ENCODE results near the gene PRKAR1B.

The PRKAR1B gene

DNA sequence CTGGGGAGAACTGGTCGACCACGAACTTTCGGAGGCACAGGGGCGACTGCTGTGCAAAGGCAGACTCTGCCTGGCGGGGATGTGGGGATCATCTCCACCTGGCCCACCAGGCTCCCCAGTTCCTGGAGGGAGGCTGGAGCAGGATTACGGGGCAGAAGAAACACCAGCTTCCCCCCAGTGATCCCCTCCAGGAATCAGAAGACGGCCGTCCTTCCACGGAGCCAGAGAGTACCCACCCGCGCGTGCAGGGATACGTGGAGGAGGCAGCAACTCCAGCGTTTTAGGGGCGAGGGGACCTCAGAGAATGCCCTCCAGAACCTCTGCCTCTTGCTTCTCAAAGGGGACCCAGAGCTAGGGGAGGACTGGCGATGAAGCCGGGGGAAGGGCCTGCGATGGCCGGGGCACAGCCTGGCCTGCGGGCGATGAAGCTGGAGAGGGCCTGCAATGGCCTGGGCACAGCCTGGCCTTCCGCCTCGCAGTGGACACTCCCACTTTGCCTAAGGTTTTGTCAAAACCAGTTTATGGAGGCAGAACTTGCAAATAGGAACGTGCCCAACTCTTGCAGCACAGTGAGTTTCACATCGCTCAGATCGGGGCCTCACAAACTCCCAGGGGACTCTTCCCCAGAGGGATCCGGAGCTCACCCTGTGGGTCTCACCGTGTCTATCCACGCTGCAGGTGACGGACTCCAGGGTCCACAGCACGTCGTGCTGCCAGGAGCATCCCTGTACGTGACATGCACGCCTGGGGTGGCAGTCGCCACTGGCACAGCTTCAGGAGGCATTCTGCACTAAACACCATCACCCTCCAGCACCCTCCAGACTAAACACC, 129.5 kb downstream of the PRKAR1B start:
- Histone ChIP-seq H3K4me3 (ENCODE audit: low read depth in 1 of 2, low read length in 1 of 2) (no peak overlapping the region), H3K27ac (no peak overlapping the region), H3K9me3 (no peaks in the 10 kb centered on the region), H3K4me1 (ENCODE audit: control insufficient read depth in 1 of 2, insufficient read depth in 1 of 2, low read depth in 1 of 2, low read length in 1 of 2) (peaks cover 9 to 28% of the 10 kb centered on the region in 2 experiments), H3K36me3 (no peaks in the 10 kb centered on the region), H3K27me3 (peaks cover 31% of the 10 kb centered on the region)
- TF ChIP-seq, protein P1, sequence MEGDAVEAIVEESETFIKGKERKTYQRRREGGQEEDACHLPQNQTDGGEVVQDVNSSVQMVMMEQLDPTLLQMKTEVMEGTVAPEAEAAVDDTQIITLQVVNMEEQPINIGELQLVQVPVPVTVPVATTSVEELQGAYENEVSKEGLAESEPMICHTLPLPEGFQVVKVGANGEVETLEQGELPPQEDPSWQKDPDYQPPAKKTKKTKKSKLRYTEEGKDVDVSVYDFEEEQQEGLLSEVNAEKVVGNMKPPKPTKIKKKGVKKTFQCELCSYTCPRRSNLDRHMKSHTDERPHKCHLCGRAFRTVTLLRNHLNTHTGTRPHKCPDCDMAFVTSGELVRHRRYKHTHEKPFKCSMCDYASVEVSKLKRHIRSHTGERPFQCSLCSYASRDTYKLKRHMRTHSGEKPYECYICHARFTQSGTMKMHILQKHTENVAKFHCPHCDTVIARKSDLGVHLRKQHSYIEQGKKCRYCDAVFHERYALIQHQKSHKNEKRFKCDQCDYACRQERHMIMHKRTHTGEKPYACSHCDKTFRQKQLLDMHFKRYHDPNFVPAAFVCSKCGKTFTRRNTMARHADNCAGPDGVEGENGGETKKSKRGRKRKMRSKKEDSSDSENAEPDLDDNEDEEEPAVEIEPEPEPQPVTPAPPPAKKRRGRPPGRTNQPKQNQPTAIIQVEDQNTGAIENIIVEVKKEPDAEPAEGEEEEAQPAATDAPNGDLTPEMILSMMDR (IDR thresholded peaks at IDR 0.05), result no peak

- TF ChIP-seq, protein P1 (IDR thresholded peaks at IDR 0.05), result no peak
- Histone ChIP-seq H3K27me3 (peaks cover 28% of the 10 kb centered on the region), H3K27ac (no peak overlapping the region), H3K36me3 (no peaks in the 10 kb centered on the region), H3K9me3 (no peaks in the 10 kb centered on the region), H3K4me3 (ENCODE audit: low read depth in 1 of 2, low read length in 1 of 2) (no peak overlapping the region), H3K4me1 (ENCODE audit: control insufficient read depth in 1 of 2, insufficient read depth in 1 of 2, low read depth in 1 of 2, low read length in 1 of 2) (peaks cover 5 to 23% of the 10 kb centered on the region in 2 experiments)
These were observed 130.3 kb downstream of the PRKAR1B start for GRCh38 chr7:596819-597182.

GRCh38 chr7:596071-596818, 130.8 kb downstream of the PRKAR1B start:
- TF ChIP-seq, protein P1 (IDR thresholded peaks at IDR 0.05), result no peak
- peaks cover 24% of the 10 kb centered on the region for H3K27me3 ChIP-seq
- no peak overlapping the region for H3K4me3 ChIP-seq (ENCODE audit: low read depth in 1 of 2, low read length in 1 of 2)

DNA sequence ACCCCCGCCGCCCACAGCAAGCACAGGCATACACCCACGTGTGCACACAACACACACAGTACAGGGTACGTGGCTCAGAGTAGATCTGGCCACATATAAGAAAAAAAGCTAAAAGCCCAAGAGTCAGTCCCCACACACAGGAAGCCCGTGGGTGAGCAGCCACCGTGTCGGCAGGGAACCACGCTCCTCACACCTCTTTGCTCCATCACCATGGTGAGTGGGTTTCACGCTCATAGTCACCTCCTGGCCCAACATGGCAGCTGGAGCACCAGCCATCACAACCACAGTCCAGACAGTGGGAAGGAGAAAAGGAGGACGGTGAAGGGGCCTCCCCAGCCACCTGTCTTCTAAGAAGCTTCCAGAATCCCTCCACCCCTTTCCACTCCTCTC, 131.5 kb downstream of the PRKAR1B start:
- Histone ChIP-seq H3K9me3 (no peaks in the 10 kb centered on the region), H3K27ac (no peak overlapping the region), H3K36me3 (no peaks in the 10 kb centered on the region), H3K4me3 (ENCODE audit: low read depth in 1 of 2, low read length in 1 of 2) (no peak overlapping the region), H3K4me1 (ENCODE audit: control insufficient read depth in 1 of 2, insufficient read depth in 1 of 2, low read depth in 1 of 2, low read length in 1 of 2) (peaks cover 0 to 16% of the 10 kb centered on the region in 2 experiments), H3K27me3 (peaks cover 25% of the 10 kb centered on the region)
- TF ChIP-seq, protein P1 (IDR thresholded peaks at IDR 0.05), result no peak

More at GRCh38 chr7:596071-596818, 130.8 kb downstream of the PRKAR1B start:
- Histone ChIP-seq H3K36me3 (no peaks in the 10 kb centered on the region), H3K27ac (no peak overlapping the region), H3K9me3 (no peaks in the 10 kb centered on the region), H3K4me1 (ENCODE audit: control insufficient read depth in 1 of 2, insufficient read depth in 1 of 2, low read depth in 1 of 2, low read length in 1 of 2) (peaks cover 0 to 19% of the 10 kb centered on the region in 2 experiments)

GRCh38 chr7:594920-595620, 132.0 kb downstream of the PRKAR1B start:
- no peak overlapping the region for H3K27ac ChIP-seq
- H3K4me3 ChIP-seq (ENCODE audit: low read depth in 1 of 2, low read length in 1 of 2), result no peak overlapping the region
- H3K9me3 ChIP-seq, result no peaks in the 10 kb centered on the region

More at GRCh38 chr7:594920-595620, 132.0 kb downstream of the PRKAR1B start:
- no peaks in the 10 kb centered on the region for H3K36me3 ChIP-seq
- peaks cover 0 to 16% of the 10 kb centered on the region in 2 experiments for H3K4me1 ChIP-seq (ENCODE audit: control insufficient read depth in 1 of 2, insufficient read depth in 1 of 2, low read depth in 1 of 2, low read length in 1 of 2)
- peaks cover 31% of the 10 kb centered on the region for H3K27me3 ChIP-seq
- TF ChIP-seq, protein P1 (IDR thresholded peaks at IDR 0.05), result no peak

All from neutrophil (primary cell).